ENCODE results near the gene KIAA1755.
"Not testable (repeated sequence)": the region's sequence is repeated elsewhere in the genome, so short reads cannot be mapped to it uniquely, and the experiment has no call there.

Gene KIAA1755

DNA sequence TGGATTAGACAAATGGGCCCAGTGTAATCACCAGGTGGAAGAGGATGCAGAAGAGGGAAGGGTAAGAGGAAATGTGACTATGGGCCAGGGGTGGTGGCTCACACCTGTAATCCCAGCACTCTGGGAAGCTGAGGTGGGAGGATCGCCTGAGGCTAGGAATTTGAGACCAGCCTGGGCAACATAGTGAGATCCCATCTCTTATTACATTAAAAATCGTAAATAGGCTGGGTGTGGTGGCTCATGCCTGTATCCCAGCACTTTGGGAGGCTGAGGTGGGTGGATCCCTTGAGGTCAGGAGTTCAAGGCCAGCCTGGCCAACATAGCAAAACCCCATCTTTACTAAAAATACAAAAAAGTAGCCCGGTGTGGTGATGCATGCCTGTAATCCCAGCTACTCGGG lies 12.8 kb downstream of the KIAA1755 start:
- not testable (repeated sequence) for H3K4me1 ChIP-seq (ENCODE audit: control insufficient read depth, low read depth, low read length); H4K8ac ChIP-seq (ENCODE audit: low read depth, low read length); H3K36me3 ChIP-seq (ENCODE audit: control insufficient read depth, insufficient read depth, low read length); H2AK5ac ChIP-seq (ENCODE audit: low read length); H3K4me2 ChIP-seq (ENCODE audit: low read length); H3K56ac ChIP-seq (ENCODE audit: low read length); H3K79me2 ChIP-seq (ENCODE audit: control insufficient read depth, insufficient read depth, low read length); H2BK120ac ChIP-seq (ENCODE audit: low read depth, low read length); H3K23ac ChIP-seq (ENCODE audit: low read length); H2BK5ac ChIP-seq (ENCODE audit: low read length); H3K4ac ChIP-seq (ENCODE audit: low read depth, low read length); H2BK15ac ChIP-seq (replicated peaks; ENCODE audit: low read depth); H3K18ac ChIP-seq (ENCODE audit: low read length); H3K79me1 ChIP-seq (ENCODE audit: low read length); H3K9ac ChIP-seq (ENCODE audit: low read length); H3K27ac ChIP-seq (ENCODE audit: low read depth, low read length); DNase-seq; H4K5ac ChIP-seq (ENCODE audit: low read length); H3K27me3 ChIP-seq (ENCODE audit: insufficient read depth, low read length, poor library complexity); H3K4me3 ChIP-seq (ENCODE audit: low read length)
- WGBS (ENCODE audit: extremely low coverage, insufficient coverage, low lambda C conversion rate) = no CpG with 5 or more reads among the region's 4 CpGs

DNA sequence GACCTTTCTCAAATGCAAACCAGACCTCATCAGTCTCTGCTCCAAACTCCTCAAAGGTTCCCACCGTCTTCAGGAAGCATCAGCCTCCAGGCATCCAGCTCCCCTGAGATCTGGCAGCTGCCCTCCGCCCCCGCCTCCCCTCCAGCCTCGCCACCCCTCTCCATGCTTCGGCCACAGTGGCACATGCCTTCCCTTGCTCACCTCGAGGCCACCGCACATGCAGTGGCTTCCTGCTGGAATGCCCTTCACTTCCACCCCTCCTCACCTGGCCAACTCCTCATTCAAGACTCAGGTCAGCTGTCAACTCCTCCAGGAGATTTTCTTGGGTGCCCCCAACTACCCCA lies 13.4 kb downstream of the KIAA1755 start:
- no peak overlapping the region for H3K4me2 ChIP-seq (ENCODE audit: low read length)
- H3K27ac ChIP-seq (ENCODE audit: low read depth, low read length) = no peak overlapping the region
- H3K9ac ChIP-seq (ENCODE audit: low read length) = no peak overlapping the region
- no peak overlapping the region for H3K4ac ChIP-seq (ENCODE audit: low read depth, low read length)
- H2BK15ac ChIP-seq (replicated peaks; ENCODE audit: low read depth) = no peak overlapping the region
- H4K8ac ChIP-seq (ENCODE audit: low read depth, low read length) = no peak overlapping the region
- no peak for DNase-seq
- H3K4me1 ChIP-seq (ENCODE audit: control insufficient read depth, low read depth, low read length) = no peaks in the 10 kb centered on the region
- WGBS (ENCODE audit: extremely low coverage, insufficient coverage, low lambda C conversion rate) = no CpG with 5 or more reads among the region's 7 CpGs
- no peak overlapping the region for H2BK5ac ChIP-seq (ENCODE audit: low read length)
- no peaks in the 10 kb centered on the region for H3K36me3 ChIP-seq (ENCODE audit: control insufficient read depth, insufficient read depth, low read length)
- H2BK120ac ChIP-seq (ENCODE audit: low read depth, low read length) = no peak overlapping the region
- H3K56ac ChIP-seq (ENCODE audit: low read length) = no peak overlapping the region
- no peak overlapping the region for H3K23ac ChIP-seq (ENCODE audit: low read length)
- no peaks in the 10 kb centered on the region for H3K79me2 ChIP-seq (ENCODE audit: control insufficient read depth, insufficient read depth, low read length)
- H3K27me3 ChIP-seq (ENCODE audit: insufficient read depth, low read length, poor library complexity) = no peaks in the 10 kb centered on the region
- H3K79me1 ChIP-seq (ENCODE audit: low read length) = no peaks in the 10 kb centered on the region
- no peak overlapping the region for H3K18ac ChIP-seq (ENCODE audit: low read length)
- no peak overlapping the region for H4K5ac ChIP-seq (ENCODE audit: low read length)
- H3K4me3 ChIP-seq (ENCODE audit: low read length) = no peak overlapping the region
- H2AK5ac ChIP-seq (ENCODE audit: low read length) = no peak overlapping the region

DNA sequence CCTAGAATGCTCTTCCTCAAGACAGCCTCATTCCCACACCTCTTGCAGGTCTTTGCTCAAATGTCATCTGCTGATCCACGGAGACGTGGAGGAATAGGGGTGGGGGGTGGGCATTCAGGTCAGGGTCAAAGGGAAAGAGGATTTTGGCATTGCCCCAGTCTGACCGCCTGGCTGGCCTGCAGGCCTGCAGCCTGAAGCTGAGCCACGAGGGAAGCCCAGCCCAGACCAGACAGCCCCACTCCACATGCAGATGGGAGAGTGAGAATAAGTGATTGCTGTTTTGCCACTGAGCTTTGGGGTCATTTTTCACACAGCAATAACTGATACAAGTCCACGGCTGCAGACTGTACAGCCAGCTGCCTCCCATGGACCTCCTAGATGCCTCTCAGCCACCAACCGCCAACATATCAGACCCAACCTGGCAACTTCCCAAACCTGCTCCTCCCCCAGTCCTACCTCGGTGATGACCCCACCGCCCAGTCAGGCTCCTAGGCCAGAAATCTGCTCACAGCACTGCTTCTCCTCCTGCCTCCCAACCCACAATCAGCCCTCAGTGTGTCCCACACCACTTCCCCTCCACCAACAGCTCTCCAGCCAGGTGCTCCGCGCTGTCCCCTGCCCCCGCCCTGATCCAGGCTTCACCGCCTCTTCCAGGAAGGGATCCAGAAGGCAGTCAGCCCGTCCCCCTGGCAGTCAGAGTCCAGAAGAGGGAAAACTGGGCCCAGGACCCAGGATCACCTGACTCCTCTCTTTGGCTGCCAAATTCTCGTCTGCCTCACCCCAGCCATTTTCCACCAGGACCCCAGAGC lies 14.0 kb downstream of the KIAA1755 start:
- H2AK5ac ChIP-seq (ENCODE audit: low read length) = no peak overlapping the region
- H2BK15ac ChIP-seq (replicated peaks; ENCODE audit: low read depth) = no peak overlapping the region
- H3K4me2 ChIP-seq (ENCODE audit: low read length) = no peak overlapping the region
- no peak overlapping the region for H3K27ac ChIP-seq (ENCODE audit: low read depth, low read length)
- no peak for DNase-seq
- H2BK5ac ChIP-seq (ENCODE audit: low read length) = no peak overlapping the region
- no peak overlapping the region for H3K4ac ChIP-seq (ENCODE audit: low read depth, low read length)
- no peak overlapping the region for H2BK120ac ChIP-seq (ENCODE audit: low read depth, low read length)
- H3K4me3 ChIP-seq (ENCODE audit: low read length) = no peak overlapping the region
- no peaks in the 10 kb centered on the region for H3K27me3 ChIP-seq (ENCODE audit: insufficient read depth, low read length, poor library complexity)
- H4K5ac ChIP-seq (ENCODE audit: low read length) = no peak overlapping the region
- no peak overlapping the region for H4K8ac ChIP-seq (ENCODE audit: low read depth, low read length)
- no peaks in the 10 kb centered on the region for H3K79me1 ChIP-seq (ENCODE audit: low read length)
- no peaks in the 10 kb centered on the region for H3K4me1 ChIP-seq (ENCODE audit: control insufficient read depth, low read depth, low read length)
- no peak overlapping the region for H3K56ac ChIP-seq (ENCODE audit: low read length)
- no peak overlapping the region for H3K18ac ChIP-seq (ENCODE audit: low read length)
- no peak overlapping the region for H3K9ac ChIP-seq (ENCODE audit: low read length)
- no CpG with 5 or more reads among the region's 14 CpGs for WGBS (ENCODE audit: extremely low coverage, insufficient coverage, low lambda C conversion rate)
- H3K79me2 ChIP-seq (ENCODE audit: control insufficient read depth, insufficient read depth, low read length) = no peaks in the 10 kb centered on the region
- H3K23ac ChIP-seq (ENCODE audit: low read length) = no peak overlapping the region
- H3K36me3 ChIP-seq (ENCODE audit: control insufficient read depth, insufficient read depth, low read length) = no peaks in the 10 kb centered on the region

- H2BK120ac ChIP-seq (ENCODE audit: low read depth, low read length) = no peak overlapping the region
- H3K4me2 ChIP-seq (ENCODE audit: low read length) = no peak overlapping the region
- WGBS (ENCODE audit: extremely low coverage, insufficient coverage, low lambda C conversion rate) = no CpG with 5 or more reads among the region's 9 CpGs
- H3K79me2 ChIP-seq (ENCODE audit: control insufficient read depth, insufficient read depth, low read length) = no peaks in the 10 kb centered on the region
- H3K27me3 ChIP-seq (ENCODE audit: insufficient read depth, low read length, poor library complexity) = no peaks in the 10 kb centered on the region
- no peak overlapping the region for H3K23ac ChIP-seq (ENCODE audit: low read length)
- no peaks in the 10 kb centered on the region for H3K36me3 ChIP-seq (ENCODE audit: control insufficient read depth, insufficient read depth, low read length)
- H3K18ac ChIP-seq (ENCODE audit: low read length) = no peak overlapping the region
- no peak overlapping the region for H3K27ac ChIP-seq (ENCODE audit: low read depth, low read length)
- H2BK15ac ChIP-seq (replicated peaks; ENCODE audit: low read depth) = no peak overlapping the region
- no peak overlapping the region for H2AK5ac ChIP-seq (ENCODE audit: low read length)
- H3K9ac ChIP-seq (ENCODE audit: low read length) = no peak overlapping the region
- no peak overlapping the region for H4K8ac ChIP-seq (ENCODE audit: low read depth, low read length)
- no peaks in the 10 kb centered on the region for H3K79me1 ChIP-seq (ENCODE audit: low read length)
- no peak overlapping the region for H3K56ac ChIP-seq (ENCODE audit: low read length)
- H3K4me3 ChIP-seq (ENCODE audit: low read length) = no peak overlapping the region
- no peak for DNase-seq
- H3K4ac ChIP-seq (ENCODE audit: low read depth, low read length) = no peak overlapping the region
- no peak overlapping the region for H2BK5ac ChIP-seq (ENCODE audit: low read length)
- H3K4me1 ChIP-seq (ENCODE audit: control insufficient read depth, low read depth, low read length) = no peaks in the 10 kb centered on the region
- no peak overlapping the region for H4K5ac ChIP-seq (ENCODE audit: low read length)
Measured at GRCh38 chr20:38245753-38246152, 14.8 kb downstream of the KIAA1755 start.

GRCh38 chr20:38243709-38244020 lies 16.9 kb downstream of the KIAA1755 start:
- Histone ChIP-seq H3K79me1 (ENCODE audit: low read length) (no peaks in the 10 kb centered on the region), H3K56ac (ENCODE audit: low read length) (no peak overlapping the region), H3K27me3 (ENCODE audit: insufficient read depth, low read length, poor library complexity) (no peaks in the 10 kb centered on the region), H3K9ac (ENCODE audit: low read length) (no peak overlapping the region), H3K18ac (ENCODE audit: low read length) (no peak overlapping the region), H3K36me3 (ENCODE audit: control insufficient read depth, insufficient read depth, low read length) (no peaks in the 10 kb centered on the region), H2BK5ac (ENCODE audit: low read length) (no peak overlapping the region), H4K8ac (ENCODE audit: low read depth, low read length) (no peak overlapping the region), H3K4me1 (ENCODE audit: control insufficient read depth, low read depth, low read length) (no peaks in the 10 kb centered on the region), H2AK5ac (ENCODE audit: low read length) (no peak overlapping the region), H3K4me2 (ENCODE audit: low read length) (no peak overlapping the region), H3K23ac (ENCODE audit: low read length) (no peak overlapping the region), H2BK120ac (ENCODE audit: low read depth, low read length) (no peak overlapping the region), H3K4ac (ENCODE audit: low read depth, low read length) (no peak overlapping the region), H2BK15ac (replicated peaks; ENCODE audit: low read depth) (no peak overlapping the region), H3K4me3 (ENCODE audit: low read length) (no peak overlapping the region), H3K27ac (ENCODE audit: low read depth, low read length) (no peak overlapping the region), H3K79me2 (ENCODE audit: control insufficient read depth, insufficient read depth, low read length) (no peaks in the 10 kb centered on the region), H4K5ac (ENCODE audit: low read length) (no peak overlapping the region)
- DNase-seq = no peak
- no CpG with 5 or more reads among the region's 2 CpGs for WGBS (ENCODE audit: extremely low coverage, insufficient coverage, low lambda C conversion rate)
